GM19328 (cell line): ENCODE data around the gene MGME1.

ENCODE experiments used
- ATAC-seq: cut with Tn5 transposase; IDR thresholded peaks from one replicate; pipeline ENCODE4 v1.9.1; 2021; ENCODE audit warnings: mild to moderate bottlenecking, moderate library complexity; ENCODE audit not compliant: unreplicated experiment

Gene MGME1

DNA sequence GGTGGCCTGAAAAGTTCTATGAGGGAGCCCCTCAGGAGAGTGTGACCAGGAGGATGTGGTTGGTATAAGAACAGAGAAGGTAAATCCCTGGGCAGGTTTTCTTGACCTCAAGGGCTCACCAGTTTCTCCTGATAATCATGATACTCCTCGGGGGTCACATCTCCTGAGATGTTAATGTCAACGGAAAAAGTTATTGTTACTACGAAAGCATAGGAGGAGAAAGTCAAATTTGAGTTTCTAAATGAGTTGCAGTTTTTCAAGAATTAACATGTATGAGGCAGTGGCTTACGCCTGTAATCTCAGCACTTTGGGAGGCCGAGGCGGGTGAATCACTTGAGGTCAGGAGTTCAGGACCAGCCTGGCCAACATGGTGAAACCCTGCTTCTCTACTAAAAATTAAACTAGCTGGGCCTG, 23.4 kb downstream of the MGME1 start:
- no peak for ATAC-seq

DNA sequence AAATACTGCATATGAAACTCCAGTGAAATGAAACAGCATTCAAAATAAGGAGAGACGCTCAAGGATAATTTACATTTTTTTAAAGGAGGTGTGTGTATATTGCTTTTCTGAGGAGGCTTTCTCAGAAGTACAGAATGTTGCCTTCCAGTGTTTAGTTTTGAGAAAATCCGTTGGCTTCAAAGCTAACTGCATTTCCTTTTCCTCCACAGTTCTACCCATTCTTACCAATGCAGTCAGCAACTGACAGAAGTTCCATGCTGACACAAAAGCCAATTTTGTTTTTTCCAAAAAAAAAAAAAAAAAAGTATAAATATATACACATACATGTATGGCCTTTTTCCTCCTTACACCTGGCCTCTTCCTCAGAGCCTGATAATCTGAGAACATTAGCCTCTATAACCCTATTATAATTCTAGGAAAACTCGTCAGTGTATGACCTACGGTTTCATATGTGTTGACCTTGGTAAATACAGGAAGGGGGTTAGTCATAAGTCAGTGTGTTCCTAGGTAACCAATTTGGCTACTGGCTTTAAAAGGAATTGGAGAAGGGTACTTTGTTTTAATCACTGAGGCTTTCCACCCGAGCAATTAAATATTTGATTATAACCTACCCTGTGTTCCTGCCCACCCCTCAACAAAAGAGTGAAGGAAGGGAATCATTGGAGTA, 24.2 kb downstream of the MGME1 start:
- ATAC-seq = no peak

DNA sequence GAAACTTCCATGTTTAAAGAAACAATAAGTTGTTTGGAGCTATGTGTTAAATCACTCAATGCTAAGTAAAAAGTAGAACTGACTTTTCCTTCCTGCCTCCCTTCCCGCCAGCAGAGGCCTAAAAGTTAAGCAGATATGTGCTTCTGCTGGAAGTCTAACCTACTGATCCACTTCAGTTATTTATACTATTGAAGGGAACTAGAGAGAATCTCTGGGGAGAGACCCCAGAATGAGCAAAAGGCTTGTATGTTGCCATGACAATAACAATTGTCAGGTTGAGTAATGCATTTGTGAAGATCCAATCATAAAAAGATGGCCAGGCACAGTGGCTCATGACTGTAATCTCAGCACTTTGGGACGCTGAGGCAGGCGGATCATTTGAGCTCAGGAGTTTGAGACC, 24.7 kb downstream of the MGME1 start:
- no peak for ATAC-seq

DNA sequence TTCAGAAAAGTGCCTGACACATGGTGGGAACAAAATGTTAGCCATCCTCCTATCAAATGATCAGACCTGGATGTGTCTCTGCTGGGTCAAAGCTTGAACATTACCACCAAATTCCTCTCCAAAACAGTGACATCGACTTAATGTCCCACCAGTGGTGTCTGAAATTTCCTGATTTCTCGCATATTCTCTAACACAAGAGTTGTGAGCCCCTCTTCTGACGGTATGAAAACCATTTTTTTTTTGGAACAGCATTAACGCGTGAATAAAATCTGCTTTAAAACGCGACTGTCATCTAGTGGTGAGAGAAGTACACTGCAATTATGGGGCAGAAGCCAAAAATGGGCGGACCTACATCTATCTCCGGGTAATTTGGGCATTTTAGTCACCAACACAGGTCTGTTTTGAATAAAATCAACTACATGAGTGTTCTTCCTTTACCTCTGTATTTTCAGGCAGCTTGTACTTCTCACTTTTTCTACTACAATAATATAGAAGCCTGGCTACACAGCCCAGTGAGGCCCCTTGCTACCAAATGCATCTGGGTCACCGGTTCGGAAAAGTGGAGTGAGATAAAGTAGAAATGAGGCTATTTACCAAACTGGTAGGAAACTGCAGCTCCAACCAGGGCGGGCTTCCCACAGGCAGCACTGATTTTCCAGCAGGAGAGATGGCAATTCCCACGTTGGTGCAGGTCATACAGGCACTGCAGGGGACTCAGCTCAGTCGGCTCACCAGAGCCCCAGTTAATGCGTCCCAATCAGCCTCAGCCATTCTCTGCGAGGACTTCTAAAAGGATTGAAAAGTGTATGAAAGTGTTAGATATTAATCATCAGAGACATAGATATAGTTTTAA, 27.4 kb downstream of the MGME1 start:
- no peak for ATAC-seq

DNA sequence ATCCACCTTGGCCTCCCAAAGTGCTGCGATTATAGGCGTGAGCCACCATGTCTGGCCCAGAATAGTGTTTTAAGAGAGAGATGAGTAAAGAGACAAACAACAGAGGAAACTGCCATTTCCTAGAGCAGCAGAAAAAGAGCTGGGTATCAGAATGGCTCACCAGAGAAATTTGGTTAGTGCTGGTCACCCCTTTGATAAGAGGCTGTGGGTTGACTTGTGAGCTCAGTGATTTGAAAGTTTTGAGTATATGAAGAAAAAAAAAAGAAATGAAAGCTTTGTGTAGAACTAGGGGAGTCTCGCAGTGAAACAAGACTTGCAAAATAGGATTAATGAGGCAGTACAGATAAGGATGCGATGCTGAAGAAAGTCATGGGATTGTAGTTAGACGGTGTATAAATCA, 29.6 kb downstream of the MGME1 start:
- ATAC-seq = no peak

DNA sequence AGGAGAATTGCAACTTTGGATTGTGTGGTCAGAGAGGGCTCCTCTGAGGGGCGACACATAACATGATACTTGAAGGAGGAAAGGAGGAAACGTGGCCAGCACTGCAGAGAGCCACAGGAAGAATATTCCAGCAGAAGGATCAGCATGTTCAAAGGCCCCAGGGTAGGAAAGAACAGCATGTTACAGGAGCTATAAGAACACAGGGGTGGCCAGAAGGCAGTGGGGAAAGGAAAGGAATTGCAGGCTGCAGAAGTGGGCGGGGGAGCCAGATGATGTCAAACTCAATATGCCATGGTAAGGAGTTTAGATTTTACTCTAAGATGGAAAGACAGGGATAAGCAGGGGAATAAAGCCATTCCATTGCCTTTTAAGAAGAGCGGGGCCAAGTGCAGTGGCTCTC, 30.7 kb downstream of the MGME1 start:
- no peak for ATAC-seq

DNA sequence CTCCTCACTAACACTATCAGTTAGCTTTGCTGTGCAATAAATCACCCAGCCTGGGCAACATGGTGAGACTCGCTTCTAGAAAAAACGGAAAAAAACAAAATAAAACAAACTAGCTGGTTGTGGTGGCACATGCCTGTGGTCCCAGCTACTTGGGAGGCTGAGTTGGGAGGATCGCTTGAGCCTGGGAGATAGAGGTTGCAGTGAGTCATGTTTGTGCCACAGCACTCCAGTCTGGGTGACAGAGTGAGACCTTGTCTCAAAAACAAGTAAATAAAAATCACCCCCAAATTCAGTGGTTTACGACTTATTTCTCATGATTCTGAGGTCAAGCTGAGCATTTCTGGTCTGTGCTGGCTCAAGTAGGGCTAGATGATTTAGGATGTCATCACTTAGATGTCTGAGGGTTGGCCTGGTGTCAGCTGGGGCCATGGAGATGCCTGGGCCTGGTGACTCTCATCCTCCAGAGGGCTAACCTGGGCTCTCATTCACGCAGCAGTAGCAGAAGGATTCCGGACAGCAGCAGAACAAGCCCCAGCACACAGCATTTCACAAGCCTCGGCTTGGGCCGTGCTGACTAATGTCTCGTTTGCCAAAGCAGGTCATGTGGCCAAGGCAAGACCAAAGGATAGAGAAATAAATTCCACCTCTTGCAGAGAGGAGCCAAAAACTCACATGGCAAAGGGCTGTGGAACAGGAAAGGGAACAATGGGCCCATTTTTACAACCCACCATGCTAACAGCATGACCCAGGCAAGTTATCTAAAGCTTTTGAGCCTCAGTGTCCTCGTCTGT, 32.5 kb downstream of the MGME1 start:
- no peak for ATAC-seq

DNA sequence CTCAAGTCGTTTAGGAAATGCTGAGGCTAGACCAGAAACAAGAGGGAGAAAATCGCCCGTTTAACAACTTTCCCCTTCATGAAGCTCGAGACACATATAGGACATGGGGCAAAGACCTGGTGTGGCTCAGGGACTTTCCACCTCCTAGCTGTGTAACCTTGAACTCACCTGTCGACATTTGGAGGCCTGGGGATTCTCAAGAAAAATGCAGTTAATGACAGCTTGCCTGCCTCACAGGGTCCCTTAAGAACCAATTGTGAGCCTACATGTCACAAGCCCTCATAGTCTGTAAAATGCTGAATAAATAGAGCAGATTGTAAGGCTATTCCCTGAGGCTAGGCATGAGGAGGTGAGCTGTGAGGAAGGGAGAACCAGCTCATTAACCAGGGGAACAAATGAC, 35.1 kb downstream of the MGME1 start:
- ATAC-seq = peak; percentile 24

DNA sequence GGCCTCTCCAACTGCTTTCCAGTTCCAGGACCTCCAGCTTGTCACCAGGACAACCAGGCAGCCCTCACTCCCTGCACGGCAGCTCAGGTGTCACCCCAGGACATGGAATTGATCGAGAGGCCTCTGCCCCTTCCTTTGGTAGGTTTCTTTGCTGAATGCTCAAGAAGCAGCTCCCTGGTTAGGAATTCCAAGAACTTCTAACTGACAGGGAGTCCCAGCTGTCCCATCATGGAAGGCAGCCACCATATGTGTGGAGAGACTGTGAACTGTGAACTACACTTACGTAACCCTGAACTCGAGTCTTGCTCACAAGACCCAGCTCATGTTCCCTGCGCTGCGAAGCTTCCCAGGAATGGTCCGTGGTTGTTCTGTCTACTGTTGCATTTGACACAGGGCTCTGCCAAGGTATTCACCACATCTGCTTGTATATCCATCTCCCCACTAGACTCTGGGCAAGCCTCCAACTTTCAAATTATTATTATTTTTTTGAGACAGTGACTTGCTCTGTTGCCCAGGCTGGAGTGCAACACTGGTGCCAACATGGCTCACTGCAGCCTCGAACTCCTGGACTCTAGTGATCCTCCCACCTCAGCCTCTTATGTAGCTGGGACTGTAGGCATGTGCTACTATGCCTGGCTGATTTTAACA, 35.7 kb downstream of the MGME1 start:
- no peak for ATAC-seq

DNA sequence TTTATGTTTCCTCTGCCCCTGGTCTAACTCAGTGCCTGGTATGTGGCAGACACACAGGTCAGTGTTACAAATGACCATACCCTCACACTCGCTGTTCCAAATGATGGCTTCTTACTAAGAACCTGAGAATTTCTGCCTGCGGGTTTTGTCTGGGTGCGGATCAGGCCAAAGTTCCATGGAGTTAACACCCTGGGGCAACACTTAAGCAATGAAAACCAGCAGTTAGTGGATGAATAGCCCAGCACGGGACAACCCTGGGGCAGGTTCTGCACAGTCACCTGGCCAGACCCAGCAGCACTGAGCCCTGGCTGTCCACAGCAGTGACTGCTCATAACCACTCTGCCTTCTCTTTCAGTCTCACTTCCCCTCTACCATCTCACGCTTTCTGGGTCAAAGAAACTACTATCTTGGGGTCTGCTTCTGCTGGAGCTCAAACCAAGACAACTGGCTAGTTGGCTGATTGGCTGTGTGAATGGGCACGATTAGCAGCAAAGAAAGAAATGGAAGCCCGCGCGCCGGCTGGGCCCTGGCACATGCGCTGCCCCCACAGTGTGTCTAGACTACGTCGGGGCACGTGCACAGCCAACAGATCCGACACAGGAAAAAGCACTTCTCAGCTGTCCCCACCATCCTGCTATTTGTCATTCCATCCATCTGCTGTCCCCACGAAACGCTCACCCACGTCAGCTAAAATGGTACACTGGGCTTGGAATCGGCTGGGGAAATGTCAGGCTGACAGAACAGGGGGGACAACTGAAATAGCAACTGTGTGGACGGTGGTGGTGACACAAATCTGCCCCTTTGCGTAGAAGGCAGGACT, 36.6 kb downstream of the MGME1 start:
- peak; percentile 96 for ATAC-seq

DNA sequence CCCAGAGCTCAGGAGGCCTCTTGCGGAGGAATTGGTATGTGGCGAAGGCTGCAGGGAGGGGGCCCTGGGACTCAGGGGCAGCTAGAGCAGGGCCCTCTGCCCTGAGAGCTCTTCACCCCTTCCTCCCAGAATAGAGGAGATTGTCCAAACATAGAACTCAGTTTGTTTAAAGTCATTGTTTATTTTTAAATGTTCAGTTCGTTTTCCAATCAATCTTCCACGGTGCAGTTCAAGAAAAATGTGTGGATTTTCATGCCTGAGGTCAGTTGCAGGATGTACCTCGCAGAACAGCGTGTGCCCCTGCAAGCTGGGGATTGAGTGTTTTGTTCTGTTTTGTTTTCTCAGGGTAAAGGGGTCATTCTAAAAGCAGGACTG, 37.2 kb downstream of the MGME1 start:
- ATAC-seq = no peak

DNA sequence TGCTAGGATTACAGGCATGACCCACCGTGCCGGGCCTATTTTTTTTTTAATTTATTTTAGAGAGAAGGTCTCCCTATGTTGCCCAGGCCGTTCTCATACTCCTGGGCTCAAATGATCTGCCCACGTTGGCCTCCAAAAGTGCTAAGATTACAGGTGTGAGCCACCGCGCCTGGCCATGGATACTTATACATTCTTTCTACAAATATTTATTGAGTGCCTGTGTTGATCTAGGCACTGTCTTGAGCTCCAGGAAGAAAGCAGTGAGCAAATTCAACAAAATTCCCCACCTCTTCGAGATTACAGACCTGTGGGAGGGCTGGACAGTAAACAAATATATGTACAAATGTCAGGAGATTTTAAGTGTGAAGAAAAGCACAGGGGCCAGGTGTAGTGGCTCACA, 37.9 kb downstream of the MGME1 start:
- no peak for ATAC-seq

DNA sequence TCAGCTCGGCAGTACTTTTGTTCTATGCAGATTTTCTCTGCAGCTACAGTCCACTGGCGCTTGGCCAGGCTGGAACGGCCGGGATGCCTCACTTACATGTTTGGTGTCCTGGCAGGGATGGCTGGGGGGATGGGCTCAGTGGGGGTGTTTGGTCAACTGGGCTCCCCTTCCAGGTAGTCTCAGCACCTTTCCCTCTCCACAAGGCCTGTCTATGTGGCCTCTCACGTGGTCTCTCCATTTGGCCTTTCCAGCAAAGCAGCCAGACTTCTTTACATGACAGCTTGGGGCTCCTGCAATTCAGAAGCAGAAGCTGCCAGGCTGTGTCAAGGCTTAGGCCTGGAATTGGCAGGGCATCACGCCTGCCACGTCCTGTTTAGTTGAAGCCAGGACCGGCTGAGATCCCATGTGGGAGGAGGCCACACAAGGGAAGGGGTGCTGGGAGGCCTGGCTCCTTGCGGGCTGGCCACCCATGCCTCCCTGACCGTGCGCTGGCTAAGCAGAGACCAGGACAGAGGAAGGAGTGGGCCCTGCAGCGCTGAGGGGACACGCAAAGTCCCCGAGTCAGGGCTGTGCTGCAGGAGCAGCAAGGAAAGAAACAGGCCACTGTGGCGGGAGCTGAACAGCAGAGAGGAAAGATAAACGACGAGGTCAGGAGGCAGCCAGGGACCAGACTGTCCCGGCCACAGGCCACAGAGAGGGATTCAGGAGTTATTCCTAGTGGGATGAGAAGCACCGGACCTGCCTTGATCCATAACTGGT, 38.9 kb downstream of the MGME1 start:
- no peak for ATAC-seq

DNA sequence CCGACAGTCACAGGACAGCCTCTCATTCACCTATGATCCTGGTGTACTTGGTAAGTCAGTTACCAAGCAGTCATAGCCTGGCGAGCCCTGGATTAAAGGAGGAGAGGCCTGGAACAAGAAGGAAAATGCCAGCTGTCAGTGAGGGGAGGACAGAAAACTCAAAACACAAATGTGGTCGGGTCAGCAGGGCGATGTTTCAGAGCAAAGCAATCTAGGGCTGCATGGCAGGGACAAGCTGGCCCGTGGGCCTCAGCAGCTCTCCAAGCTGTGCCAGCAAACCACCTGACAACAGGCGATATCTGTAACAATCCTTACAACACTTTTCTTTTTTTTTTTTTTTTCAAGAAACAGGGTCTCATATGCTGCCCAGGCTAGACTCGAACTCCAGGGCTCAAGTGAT, 40.3 kb downstream of the MGME1 start:
- no peak for ATAC-seq

DNA sequence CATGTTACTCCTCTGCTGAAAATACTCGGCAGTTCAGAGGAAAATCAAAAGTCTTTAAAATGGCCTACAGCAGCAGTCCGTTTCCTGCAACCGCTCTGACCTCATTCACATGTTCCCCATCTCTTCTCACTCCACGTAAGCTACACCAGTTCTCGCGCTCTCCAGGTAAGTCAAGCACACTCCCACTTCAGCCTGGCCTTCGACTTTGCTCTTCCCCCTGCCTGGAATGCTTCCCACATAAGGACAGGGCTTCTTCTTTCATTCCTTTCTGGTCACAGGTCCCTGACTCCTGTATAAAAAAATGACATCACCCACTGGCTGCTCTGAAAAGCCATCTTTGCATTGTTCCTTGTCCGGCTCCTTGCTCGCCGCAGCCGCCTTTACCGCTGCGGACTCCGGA, 42.7 kb downstream of the MGME1 start:
- ATAC-seq = no peak

DNA sequence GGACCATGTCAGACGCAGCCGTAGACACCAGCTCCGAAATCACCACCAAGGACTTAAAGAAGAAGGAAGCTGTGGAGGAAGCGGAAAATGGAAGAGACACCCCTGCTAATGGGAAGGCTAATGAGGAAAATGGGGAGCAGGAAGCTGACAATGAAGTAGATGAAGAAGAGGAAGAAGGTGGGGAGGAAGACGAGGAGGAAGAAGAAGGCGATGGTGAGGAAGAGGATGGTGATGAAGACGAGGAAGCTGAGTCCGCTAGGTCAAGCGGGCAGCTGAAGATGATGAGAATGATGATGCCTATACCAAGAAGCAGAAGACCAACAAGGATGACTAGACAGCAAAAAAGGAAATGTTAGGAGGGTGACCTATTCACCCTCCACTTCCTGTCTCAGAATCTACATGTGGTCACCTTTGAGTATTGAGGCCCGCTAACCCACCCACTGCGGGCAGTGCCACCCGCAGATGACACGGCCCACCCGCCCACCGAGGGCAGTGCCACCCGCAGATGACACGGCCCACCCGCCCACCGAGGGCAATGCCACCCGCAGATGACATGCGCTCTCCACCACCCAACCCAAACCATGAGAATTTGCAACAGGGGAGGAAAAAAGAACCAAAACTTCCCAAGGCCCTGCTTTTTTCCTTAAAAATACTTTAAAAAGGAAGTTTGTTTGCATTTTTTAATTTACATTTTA, 43.3 kb downstream of the MGME1 start:
- ATAC-seq = no peak

DNA sequence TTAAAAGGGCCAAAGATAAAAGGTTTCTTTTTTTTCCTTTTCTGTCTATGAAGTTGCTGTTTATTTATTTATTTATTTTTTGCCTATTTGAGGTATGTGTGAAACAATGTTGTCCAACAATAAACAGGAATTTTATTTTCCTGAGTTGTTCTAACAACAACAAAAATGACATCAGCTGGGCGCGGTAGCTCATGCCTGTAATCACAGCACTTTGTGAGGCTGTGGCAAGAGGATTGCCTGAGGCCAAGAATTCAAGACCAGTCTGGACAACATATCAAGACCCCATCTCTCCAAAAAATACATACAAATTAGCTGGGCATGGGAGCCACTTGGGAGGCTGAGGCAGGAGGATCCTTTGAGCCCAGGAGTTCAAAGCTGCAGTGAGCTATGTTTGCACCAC, 44.1 kb downstream of the MGME1 start:
- no peak for ATAC-seq

DNA sequence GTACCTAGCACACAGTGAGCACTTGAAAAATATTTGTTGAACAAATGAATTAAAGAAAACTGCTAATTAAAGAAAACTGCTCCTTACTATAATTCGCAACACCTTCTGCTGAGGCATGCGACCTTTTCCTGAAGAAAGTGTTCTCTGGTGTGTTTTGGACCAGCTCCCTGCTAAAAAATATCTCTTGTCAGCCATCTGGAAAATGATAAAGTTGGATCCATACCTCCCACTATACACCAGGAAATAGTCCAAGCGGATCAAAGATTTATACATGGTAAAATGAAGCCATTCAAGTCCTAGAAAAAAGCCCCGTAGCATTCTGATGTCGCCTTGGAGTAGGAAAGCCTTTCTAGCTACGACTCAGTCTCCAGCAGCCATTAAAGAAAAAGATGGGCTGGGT, 45.6 kb downstream of the MGME1 start:
- no peak for ATAC-seq

DNA sequence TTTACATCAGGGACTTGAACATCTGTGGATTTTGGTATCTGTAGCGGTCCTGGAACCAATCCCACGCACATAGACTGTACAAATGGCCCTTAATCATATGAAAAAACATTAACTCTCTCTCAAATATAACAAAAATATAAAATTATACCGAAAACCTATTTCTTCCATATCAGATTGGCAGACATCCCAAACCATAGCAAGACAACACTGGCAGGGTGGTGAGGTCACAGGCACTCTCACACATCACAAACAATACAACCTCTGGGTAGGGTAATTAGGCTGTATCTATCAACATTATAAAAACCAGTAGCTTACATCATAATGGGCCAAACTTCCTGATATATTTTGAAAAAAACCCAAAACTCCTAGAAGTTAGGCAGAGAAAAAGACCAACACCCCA, 48.0 kb downstream of the MGME1 start:
- no peak for ATAC-seq
